ENCODE results near the gene MYLK4.

MYLK4 gene

GRCh38 chr6:2740581-2740980 is 10.1 kb downstream of the MYLK4 start:
- in situ Hi-C loops (cut with MboI; ENCODE audit: low sequenced_read_pairs, unreplicated experiment) = no loop called here
- DNase-seq (ENCODE audit: low spot score) = no peak
- no peak for TF ChIP-seq CTCF (IDR thresholded peaks at IDR 0.05; ENCODE audit: borderline replicate concordance, control extremely low read depth, extremely low read depth, insufficient read depth, missing control alignments)

- in situ Hi-C loops (cut with MboI; ENCODE audit: low sequenced_read_pairs, unreplicated experiment) = no loop called here
- DNase-seq (ENCODE audit: low spot score) = no peak
- no peak for TF ChIP-seq CTCF (IDR thresholded peaks at IDR 0.05; ENCODE audit: borderline replicate concordance, control extremely low read depth, extremely low read depth, insufficient read depth, missing control alignments)
These were observed 11.4 kb downstream of the MYLK4 start for GRCh38 chr6:2739335-2739734.

DNA sequence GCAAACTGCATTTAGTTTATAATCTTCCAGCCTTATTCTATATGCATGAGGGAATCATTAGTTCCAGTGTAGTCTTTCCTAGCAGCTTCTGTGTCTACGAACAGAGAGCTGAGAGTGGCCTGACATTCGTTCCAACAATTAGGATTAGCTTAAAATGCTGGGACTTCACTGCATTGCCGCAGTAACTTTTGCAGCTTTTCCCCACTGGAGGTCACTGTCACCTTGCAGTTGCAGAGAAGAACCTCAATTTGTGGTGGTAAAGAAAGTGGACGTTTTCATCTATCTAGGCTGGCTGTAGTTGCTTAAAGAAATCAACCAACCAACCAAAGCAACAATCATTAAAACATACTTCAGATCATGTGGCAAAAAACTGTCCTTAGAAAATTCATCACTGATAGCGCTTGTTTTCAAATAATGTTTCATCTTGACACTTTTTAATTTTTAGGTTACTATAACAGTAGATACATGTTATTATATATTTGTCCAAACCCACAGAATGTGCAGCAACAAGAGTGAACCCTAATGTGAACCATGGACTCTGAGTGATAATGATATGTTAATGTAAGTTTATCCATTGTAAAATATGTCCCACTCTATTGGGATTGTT is 12.2 kb downstream of the MYLK4 start:
- TF ChIP-seq CTCF (IDR thresholded peaks at IDR 0.05; ENCODE audit: borderline replicate concordance, control extremely low read depth, extremely low read depth, insufficient read depth, missing control alignments) = peak; percentile 69
- in situ Hi-C loops (cut with MboI; ENCODE audit: low sequenced_read_pairs, unreplicated experiment) = no loop called here
- peak; percentile 64 for DNase-seq (ENCODE audit: low spot score)

DNA sequence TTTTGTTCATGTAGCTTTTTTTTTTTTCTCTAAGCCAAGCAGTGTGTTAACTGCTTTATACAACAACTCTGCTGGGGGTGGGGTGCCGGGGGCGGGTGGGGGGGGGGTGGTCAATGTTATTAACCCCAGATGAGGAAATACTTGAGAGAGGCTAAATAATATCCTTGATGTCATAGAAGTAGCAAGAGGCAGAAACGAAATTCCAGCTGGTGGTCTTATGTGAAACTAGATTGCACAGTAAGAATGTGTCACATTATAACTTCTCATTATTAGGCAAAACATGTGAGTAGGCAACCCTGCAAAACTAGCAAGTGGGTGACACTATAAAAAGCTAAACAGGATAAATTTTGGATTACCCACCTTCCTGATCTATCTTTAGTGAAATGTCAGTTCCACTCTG is 12.8 kb downstream of the MYLK4 start:
- TF ChIP-seq CTCF (IDR thresholded peaks at IDR 0.05; ENCODE audit: borderline replicate concordance, control extremely low read depth, extremely low read depth, insufficient read depth, missing control alignments) = no peak
- in situ Hi-C loops (cut with MboI; ENCODE audit: low sequenced_read_pairs, unreplicated experiment) = no loop called here
- DNase-seq (ENCODE audit: low spot score) = no peak

DNA sequence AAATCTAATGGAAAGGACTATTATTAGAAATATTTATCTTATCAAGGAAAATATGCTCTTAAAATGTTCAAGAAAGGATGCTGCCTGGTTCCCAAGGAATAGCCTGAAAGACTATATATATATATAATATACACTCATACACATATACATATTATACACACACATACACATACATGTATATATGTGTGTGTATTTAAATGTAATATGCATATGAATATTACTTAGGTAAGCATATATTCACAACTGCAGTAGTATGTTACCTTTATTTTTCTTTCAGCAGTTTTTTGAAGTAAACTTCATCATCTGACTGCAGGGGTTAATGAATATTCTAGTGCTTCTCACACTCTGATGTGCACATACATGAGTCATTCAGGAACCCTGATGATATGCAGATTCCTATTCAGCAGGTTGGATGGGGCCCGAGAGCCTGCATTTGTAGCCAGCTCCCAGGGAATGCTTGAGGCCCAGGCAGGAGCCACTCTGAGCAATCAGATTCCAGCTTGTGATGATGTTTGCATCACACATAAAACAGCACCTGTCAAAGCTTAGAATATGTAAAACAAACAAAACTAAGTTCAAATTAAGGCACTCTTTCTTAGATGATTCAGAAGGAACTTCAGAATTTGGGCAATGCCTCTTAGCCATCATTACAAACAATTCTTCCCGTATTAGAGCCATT is 16.1 kb downstream of the MYLK4 start:
- no peak for DNase-seq (ENCODE audit: low spot score)
- no peak for TF ChIP-seq CTCF (IDR thresholded peaks at IDR 0.05; ENCODE audit: borderline replicate concordance, control extremely low read depth, extremely low read depth, insufficient read depth, missing control alignments)
- in situ Hi-C loops (cut with MboI; ENCODE audit: low sequenced_read_pairs, unreplicated experiment) = no loop called here

- TF ChIP-seq CTCF (IDR thresholded peaks at IDR 0.05; ENCODE audit: borderline replicate concordance, control extremely low read depth, extremely low read depth, insufficient read depth, missing control alignments) = no peak
- DNase-seq (ENCODE audit: low spot score) = no peak
- in situ Hi-C loops (cut with MboI; ENCODE audit: low sequenced_read_pairs, unreplicated experiment) = no loop called here
These were observed 16.8 kb downstream of the MYLK4 start for GRCh38 chr6:2733736-2734480.
